ENCODE results near the gene CLCN2. TPM values are rescaled to one million over a fixed set of nuclear protein-coding genes. Genes with fewer than 3 reads are reported as not detected.
A peak's percentile ranks its signal among the peaks of the same experiment; 100 is the strongest.
"Not testable (repeated sequence)": the region's sequence is repeated elsewhere in the genome, so short reads cannot be mapped to it uniquely, and the experiment has no call there.

The CLCN2 gene
- total RNA-seq, 1 donor from 2014 or later, result 9.7 TPM

DNA sequence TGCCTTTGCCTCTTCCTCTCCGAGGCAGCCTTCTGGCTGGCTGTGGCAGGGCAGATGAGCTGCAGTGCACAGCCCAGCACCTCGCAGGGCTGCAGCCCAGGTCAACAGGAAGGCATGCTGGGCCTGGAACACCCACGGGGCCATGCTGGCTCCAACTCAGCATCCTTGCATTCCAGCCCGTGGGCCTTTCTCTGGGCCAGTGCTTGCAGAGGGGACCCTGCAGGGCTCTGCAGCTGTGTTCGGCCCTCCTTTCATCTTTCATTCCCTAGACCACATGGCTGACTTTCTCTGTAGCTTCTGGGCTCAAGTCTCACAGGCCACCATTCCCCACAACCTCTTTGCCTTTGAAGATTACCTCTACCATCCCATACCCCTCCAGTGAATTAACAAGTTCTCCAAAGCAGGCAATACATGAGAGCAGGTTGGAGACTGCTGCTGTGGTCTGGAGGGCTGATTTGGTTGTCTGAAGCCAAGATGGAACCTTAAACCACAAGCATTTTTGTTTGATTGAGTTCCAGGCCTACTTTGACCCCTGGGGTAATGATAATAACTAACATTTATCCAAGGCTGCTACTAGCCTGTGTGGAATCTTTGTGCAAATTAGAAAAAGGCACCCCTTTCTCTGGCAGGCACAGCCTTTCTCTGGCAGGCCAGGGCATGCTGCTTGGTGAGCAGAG is 18.1 kb downstream of the CLCN2 start:
- Mint-ChIP-seq H3K36me3 (ENCODE audit: unreplicated experiment) (peaks cover 13% of the 10 kb centered on the region), H3K4me3 (ENCODE audit: unreplicated experiment) (no peak overlapping the region), H3K27ac (ENCODE audit: unreplicated experiment) (peak overlapping the region; percentile 40), H3K27me3 (ENCODE audit: unreplicated experiment) (no peaks in the 10 kb centered on the region), H3K4me1 (ENCODE audit: unreplicated experiment) (peaks cover 38% of the 10 kb centered on the region), H3K9me3 (ENCODE audit: unreplicated experiment) (no peaks in the 10 kb centered on the region)
- TF ChIP-seq, protein P1, sequence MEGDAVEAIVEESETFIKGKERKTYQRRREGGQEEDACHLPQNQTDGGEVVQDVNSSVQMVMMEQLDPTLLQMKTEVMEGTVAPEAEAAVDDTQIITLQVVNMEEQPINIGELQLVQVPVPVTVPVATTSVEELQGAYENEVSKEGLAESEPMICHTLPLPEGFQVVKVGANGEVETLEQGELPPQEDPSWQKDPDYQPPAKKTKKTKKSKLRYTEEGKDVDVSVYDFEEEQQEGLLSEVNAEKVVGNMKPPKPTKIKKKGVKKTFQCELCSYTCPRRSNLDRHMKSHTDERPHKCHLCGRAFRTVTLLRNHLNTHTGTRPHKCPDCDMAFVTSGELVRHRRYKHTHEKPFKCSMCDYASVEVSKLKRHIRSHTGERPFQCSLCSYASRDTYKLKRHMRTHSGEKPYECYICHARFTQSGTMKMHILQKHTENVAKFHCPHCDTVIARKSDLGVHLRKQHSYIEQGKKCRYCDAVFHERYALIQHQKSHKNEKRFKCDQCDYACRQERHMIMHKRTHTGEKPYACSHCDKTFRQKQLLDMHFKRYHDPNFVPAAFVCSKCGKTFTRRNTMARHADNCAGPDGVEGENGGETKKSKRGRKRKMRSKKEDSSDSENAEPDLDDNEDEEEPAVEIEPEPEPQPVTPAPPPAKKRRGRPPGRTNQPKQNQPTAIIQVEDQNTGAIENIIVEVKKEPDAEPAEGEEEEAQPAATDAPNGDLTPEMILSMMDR (IDR thresholded peaks at IDR 0.05), result no peak
- DNase-seq (ENCODE audit: extremely low spot score, unreplicated experiment), result no peak

DNA sequence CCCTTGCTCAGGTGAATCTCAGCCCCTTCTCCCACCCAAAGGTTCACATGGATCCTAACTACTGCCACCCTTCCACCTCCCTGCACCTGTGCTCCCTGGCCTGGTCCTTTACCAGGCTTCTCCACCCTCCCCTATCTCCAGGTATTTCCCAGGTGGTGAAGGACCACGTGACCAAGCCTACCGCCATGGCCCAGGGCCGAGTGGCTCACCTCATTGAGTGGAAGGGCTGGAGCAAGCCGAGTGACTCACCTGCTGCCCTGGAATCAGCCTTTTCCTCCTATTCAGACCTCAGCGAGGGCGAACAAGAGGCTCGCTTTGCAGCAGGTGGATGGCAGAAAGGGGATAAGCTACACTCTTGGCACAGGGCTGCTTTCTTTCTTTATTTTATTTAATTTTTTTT is 19.5 kb downstream of the CLCN2 start:
- Mint-ChIP-seq H3K27ac (ENCODE audit: unreplicated experiment) (no peak overlapping the region), H3K4me3 (ENCODE audit: unreplicated experiment) (no peak overlapping the region), H3K4me1 (ENCODE audit: unreplicated experiment) (peaks cover 44% of the 10 kb centered on the region), H3K9me3 (ENCODE audit: unreplicated experiment) (no peaks in the 10 kb centered on the region), H3K27me3 (ENCODE audit: unreplicated experiment) (no peaks in the 10 kb centered on the region), H3K36me3 (ENCODE audit: unreplicated experiment) (peaks cover 13% of the 10 kb centered on the region)
- TF ChIP-seq, protein P1 (IDR thresholded peaks at IDR 0.05), result no peak
- DNase-seq (ENCODE audit: extremely low spot score, unreplicated experiment), result no peak

DNA sequence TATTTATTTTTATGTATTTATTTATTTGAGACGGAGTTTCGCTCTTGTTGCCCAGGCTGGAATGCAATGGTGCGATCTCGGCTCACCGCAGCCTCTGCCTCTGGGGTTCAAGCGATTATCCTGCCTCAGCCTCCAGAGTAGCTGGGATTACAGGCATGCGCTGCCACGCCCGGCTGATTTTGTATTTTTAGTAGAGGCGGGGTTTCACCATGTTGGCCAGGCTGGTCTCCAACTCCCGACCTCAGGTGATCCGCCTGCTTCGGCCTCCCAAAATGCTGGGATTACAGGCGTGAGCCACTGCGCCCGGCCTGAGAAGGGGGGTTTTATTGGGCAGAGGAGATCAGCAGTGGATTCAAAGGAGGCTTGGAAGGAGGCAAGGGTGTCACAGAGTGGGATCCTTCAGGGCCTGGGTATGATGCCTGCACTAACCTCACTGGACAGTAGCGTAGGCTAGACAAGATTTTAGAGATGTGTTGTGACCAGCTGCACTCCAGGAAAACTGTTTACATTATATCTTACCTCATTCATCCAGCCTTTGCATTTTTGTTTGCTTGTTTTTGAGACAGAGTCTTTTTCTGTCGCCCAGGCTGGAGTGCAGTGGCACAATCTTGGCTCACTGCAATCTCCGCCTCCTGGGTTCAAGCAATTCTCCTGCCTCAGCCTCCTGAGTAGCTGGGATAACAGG is 21.8 kb downstream of the CLCN2 start:
- H3K27me3 Mint-ChIP-seq (ENCODE audit: unreplicated experiment); H3K27ac Mint-ChIP-seq (ENCODE audit: unreplicated experiment); H3K36me3 Mint-ChIP-seq (ENCODE audit: unreplicated experiment); H3K9me3 Mint-ChIP-seq (ENCODE audit: unreplicated experiment); H3K4me3 Mint-ChIP-seq (ENCODE audit: unreplicated experiment); DNase-seq (ENCODE audit: extremely low spot score, unreplicated experiment): not testable (repeated sequence)
- peaks cover 46% of the 10 kb centered on the region for H3K4me1 Mint-ChIP-seq (ENCODE audit: unreplicated experiment)

DNA sequence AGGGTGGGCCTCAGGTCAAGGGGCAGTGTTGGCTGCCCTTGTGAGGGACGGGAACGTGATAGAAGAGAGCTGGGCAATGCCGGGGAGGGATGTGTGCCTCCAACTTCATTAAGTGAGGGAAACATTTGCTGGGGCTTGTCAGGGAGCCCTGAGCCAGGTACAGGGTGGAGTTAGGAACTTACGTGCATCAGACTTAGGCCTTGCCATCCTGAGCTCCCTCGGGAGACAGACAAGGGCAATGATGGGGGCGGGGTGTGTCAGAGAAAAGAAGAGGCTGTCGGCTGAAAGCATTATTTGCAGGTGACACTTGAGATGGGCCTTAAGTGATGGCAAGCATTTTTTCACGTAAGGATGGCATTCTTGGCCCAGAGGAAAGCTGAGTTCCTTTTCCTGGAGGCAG is 22.4 kb downstream of the CLCN2 start:
- Mint-ChIP-seq H3K27me3 (ENCODE audit: unreplicated experiment) (no peaks in the 10 kb centered on the region), H3K9me3 (ENCODE audit: unreplicated experiment) (no peaks in the 10 kb centered on the region), H3K27ac (ENCODE audit: unreplicated experiment) (no peak overlapping the region), H3K4me3 (ENCODE audit: unreplicated experiment) (no peak overlapping the region), H3K4me1 (ENCODE audit: unreplicated experiment) (peaks cover 43% of the 10 kb centered on the region), H3K36me3 (ENCODE audit: unreplicated experiment) (peaks cover 10% of the 10 kb centered on the region)
- TF ChIP-seq, protein P1 (IDR thresholded peaks at IDR 0.05), result no peak
- DNase-seq (ENCODE audit: extremely low spot score, unreplicated experiment), result no peak

DNA sequence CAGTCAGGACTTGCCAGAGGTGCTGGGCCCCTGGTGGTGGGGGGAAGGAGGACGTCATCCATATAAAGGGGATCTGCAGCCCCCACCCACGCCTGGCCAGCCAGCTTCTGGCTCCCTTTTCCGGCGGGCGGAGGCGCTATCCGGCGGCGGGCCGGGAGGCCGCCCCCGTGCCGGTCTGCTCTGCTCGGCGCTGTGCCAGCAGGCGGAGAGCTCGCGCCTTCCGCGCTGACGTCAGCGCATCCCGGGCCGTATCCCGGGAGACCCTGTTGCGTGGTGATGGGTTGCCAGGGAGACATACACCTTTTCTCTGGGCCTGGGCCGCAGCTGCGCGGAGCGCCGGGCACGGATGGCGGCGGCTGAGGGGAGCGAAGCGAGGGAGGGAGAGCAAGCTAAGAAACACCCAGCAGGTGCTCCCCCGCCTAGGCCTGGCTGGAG is 22.9 kb downstream of the CLCN2 start:
- Mint-ChIP-seq H3K27me3 (ENCODE audit: unreplicated experiment) (no peaks in the 10 kb centered on the region), H3K27ac (ENCODE audit: unreplicated experiment) (peak overlapping the region; percentile 91), H3K4me3 (ENCODE audit: unreplicated experiment) (no peak overlapping the region), H3K9me3 (ENCODE audit: unreplicated experiment) (no peaks in the 10 kb centered on the region), H3K36me3 (ENCODE audit: unreplicated experiment) (peaks cover 15% of the 10 kb centered on the region), H3K4me1 (ENCODE audit: unreplicated experiment) (peaks cover 40% of the 10 kb centered on the region)
- DNase-seq (ENCODE audit: extremely low spot score, unreplicated experiment), result no peak
- TF ChIP-seq, protein P1 (IDR thresholded peaks at IDR 0.05), result no peak

All from osteocyte (in vitro differentiated cells).